Panc1 (cell line): ENCODE data around the gene OR13A1. TPM values are rescaled to one million over a fixed set of nuclear protein-coding genes. Genes with fewer than 3 reads are reported as not detected.
"Not testable (repeated sequence)": the region's sequence is repeated elsewhere in the genome, so short reads cannot be mapped to it uniquely, and the experiment has no call there.

Experiments
- ATAC-seq: fragments of 200-7000 bp; cut with Tn5 transposase; 2 replicates; pipeline ENCODE4 v1.9.1; 2020; ENCODE audit warnings: mild to moderate bottlenecking, moderate library complexity
- BruUV-seq: library from RNA; stranded (reverse); fragments of 400-500 nt; replicated peaks from 2 replicates; lab custom pipeline; 2021; lab: Mats Ljungman, UMichigan
- CTCF ChIA-PET: fragments of 300-600 bp; sonication (Branson Sonifier 250); formaldehyde crosslinking; loops from one replicate; lab custom pipeline; 2022; ENCODE audit warnings: antibody characterized with exemption; lab: Charles Lee
- POLR2A ChIA-PET: fragments of 300-600 bp; sonication (Branson Sonifier 250); formaldehyde crosslinking; loops from one replicate; lab custom pipeline; 2022; ENCODE audit warnings: antibody characterized with exemption; lab: Charles Lee
- DNase-seq: peaks from one replicate; pipeline ENCODE4 v3.0.0-alpha.2; 2010; ENCODE audit warnings: low read depth, low spot score
- H3K27ac ChIP-seq: 2 replicates; pipeline ENCODE4 v1.5.1; 2011; ENCODE audit warnings: mild to moderate bottlenecking, low read length, inconsistent platforms
- H3K27me3 ChIP-seq: fragments of 200-500 bp; sonication (Bioruptor generic); 2 replicates; pipeline ENCODE4 v1.6.0; 2014; ENCODE audit warnings: low read length, inconsistent platforms; ENCODE audit not compliant: control insufficient read depth, insufficient read depth
- H3K36me3 ChIP-seq: fragments of 200-500 bp; sonication (Bioruptor generic); 2 replicates; pipeline ENCODE4 v1.5.1; 2014; ENCODE audit warnings: inconsistent platforms, mild to moderate bottlenecking, low read length, moderate library complexity; ENCODE audit not compliant: control insufficient read depth, insufficient read depth
- H3K4me1 ChIP-seq: 2 replicates; pipeline ENCODE4 v1.5.1; 2011; ENCODE audit warnings: inconsistent platforms, mild to moderate bottlenecking, low read length, moderate library complexity; ENCODE audit not compliant: control insufficient read depth, insufficient read depth
- H3K4me3 ChIP-seq, 2 experiments: 2 replicates each; pipeline ENCODE4 v1.5.1; 2011 to 2012; ENCODE audit warnings: low read depth in 2 of 2, low read length in 2 of 2, mild to moderate bottlenecking in 2 of 2, inconsistent platforms in 1 of 2, moderate library complexity in 1 of 2
- H3K9me3 ChIP-seq: fragments of 200-500 bp; sonication (Bioruptor generic); 2 replicates; pipeline ENCODE4 v1.5.1; 2014; ENCODE audit warnings: low read depth, mild to moderate bottlenecking, inconsistent platforms, low read length, moderate library complexity; ENCODE audit not compliant: control insufficient read depth, insufficient read depth
- POLR2AphosphoS5 ChIP-seq: IDR thresholded peaks from 2 replicates; pipeline ENCODE4 v1.6.1; 2012; ENCODE audit warnings: mild to moderate bottlenecking, low read depth, low read length, moderate library complexity
- SIN3A ChIP-seq: IDR thresholded peaks from 2 replicates; pipeline ENCODE4 v1.6.1; 2012; ENCODE audit warnings: low read depth, mild to moderate bottlenecking, low read length, moderate library complexity, borderline replicate concordance; ENCODE audit not compliant: insufficient read depth
- TCF7L2 ChIP-seq: IDR thresholded peaks from 2 replicates; pipeline ENCODE4 v1.6.1; 2011; ENCODE audit warnings: mild to moderate bottlenecking, low read depth, low read length, inconsistent platforms
- in situ Hi-C: cut with HindIII; loops from 2 replicates; pipeline ENCODE4 v1.10.0; 2016; ENCODE audit warnings: low sequenced_read_pairs, low pct_unique_long_range_greater_than_20kb
- intact Hi-C: fragments of 100-400 bp; cut with micrococcal nuclease; formaldehyde crosslinking; loops from one replicate; pipeline ENCODE4 v1.10.0; 2022; ENCODE audit not compliant: unreplicated experiment
- total RNA-seq: library from RNA; stranded (reverse); gene quantifications from one replicate; pipeline ENCODE4 v1.2.1, GENCODE V29; 2021; ENCODE audit not compliant: unreplicated experiment
- TF ChIP-seq, protein P1 (sequence below), 2 experiments: IDR thresholded peaks; 2 replicates each; pipeline ENCODE4 v1.6.1; 2011 to 2012; ENCODE audit warnings: low read depth in 2 of 2, control low read depth in 1 of 2, low read length in 1 of 2, mild to moderate bottlenecking in 1 of 2, moderate library complexity in 1 of 2; ENCODE audit not compliant: insufficient read depth in 1 of 2
- TF ChIP-seq, protein P2 (sequence below): fragments of 450-650 bp; IDR thresholded peaks from 2 replicates; pipeline ENCODE4 v1.5.1; 2017; ENCODE audit warnings: mild to moderate bottlenecking

OR13A1 gene
- total RNA-seq, 1 experiment from 2014 or later, result not detected

DNA sequence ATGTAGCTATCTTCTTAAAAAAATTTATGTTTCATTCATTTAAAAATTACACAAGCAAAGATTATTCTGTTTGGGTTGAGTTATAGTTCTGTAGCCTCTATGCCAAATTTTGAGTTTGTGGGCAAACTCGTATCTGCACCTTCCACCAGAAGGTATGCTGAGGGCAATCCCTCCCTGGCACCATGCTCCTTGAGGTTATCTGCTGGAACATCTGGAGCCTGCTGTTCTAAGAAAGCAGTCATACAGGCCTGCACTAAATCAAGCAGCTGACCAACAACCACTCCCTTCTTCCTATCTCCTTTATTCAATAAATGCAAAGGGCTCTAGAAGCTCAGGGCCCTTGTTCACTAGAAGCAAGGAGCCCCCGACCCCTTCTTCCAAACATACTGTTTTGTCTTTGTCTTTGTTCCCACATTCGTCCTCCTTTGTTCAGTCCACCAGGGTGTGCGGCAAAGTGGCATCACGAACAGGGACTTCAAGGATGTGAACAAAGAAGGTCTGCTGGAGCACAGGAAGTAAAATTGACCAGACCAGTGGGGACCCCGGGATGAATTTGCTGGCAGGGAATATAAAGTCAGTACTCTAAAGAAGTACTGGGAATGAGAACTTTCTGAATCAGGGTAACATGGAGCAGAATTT, 36.4 kb downstream of the OR13A1 start:
- H3K4me3 ChIP-seq, result no peak overlapping the region
- CTCF ChIA-PET, result no interaction called here
- no TSS peak for BruUV-seq
- no peak for TF ChIP-seq POLR2AphosphoS5
- TF ChIP-seq TCF7L2, result no peak
- TF ChIP-seq, protein P1, sequence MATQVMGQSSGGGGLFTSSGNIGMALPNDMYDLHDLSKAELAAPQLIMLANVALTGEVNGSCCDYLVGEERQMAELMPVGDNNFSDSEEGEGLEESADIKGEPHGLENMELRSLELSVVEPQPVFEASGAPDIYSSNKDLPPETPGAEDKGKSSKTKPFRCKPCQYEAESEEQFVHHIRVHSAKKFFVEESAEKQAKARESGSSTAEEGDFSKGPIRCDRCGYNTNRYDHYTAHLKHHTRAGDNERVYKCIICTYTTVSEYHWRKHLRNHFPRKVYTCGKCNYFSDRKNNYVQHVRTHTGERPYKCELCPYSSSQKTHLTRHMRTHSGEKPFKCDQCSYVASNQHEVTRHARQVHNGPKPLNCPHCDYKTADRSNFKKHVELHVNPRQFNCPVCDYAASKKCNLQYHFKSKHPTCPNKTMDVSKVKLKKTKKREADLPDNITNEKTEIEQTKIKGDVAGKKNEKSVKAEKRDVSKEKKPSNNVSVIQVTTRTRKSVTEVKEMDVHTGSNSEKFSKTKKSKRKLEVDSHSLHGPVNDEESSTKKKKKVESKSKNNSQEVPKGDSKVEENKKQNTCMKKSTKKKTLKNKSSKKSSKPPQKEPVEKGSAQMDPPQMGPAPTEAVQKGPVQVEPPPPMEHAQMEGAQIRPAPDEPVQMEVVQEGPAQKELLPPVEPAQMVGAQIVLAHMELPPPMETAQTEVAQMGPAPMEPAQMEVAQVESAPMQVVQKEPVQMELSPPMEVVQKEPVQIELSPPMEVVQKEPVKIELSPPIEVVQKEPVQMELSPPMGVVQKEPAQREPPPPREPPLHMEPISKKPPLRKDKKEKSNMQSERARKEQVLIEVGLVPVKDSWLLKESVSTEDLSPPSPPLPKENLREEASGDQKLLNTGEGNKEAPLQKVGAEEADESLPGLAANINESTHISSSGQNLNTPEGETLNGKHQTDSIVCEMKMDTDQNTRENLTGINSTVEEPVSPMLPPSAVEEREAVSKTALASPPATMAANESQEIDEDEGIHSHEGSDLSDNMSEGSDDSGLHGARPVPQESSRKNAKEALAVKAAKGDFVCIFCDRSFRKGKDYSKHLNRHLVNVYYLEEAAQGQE (IDR thresholded peaks at IDR 0.05; ENCODE audit: insufficient read depth in 1 of 2, low read depth in 2 of 2, low read length in 1 of 2), result no peak
- TF ChIP-seq SIN3A, result no peak
- TF ChIP-seq, protein P2, sequence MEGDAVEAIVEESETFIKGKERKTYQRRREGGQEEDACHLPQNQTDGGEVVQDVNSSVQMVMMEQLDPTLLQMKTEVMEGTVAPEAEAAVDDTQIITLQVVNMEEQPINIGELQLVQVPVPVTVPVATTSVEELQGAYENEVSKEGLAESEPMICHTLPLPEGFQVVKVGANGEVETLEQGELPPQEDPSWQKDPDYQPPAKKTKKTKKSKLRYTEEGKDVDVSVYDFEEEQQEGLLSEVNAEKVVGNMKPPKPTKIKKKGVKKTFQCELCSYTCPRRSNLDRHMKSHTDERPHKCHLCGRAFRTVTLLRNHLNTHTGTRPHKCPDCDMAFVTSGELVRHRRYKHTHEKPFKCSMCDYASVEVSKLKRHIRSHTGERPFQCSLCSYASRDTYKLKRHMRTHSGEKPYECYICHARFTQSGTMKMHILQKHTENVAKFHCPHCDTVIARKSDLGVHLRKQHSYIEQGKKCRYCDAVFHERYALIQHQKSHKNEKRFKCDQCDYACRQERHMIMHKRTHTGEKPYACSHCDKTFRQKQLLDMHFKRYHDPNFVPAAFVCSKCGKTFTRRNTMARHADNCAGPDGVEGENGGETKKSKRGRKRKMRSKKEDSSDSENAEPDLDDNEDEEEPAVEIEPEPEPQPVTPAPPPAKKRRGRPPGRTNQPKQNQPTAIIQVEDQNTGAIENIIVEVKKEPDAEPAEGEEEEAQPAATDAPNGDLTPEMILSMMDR, result no peak
- H3K4me1 ChIP-seq, result no peaks in the 10 kb centered on the region
- DNase-seq (no peak), ATAC-seq (no peak)
- POLR2A ChIA-PET, result no interaction called here
- H3K27ac ChIP-seq, result no peak overlapping the region
- no peaks in the 10 kb centered on the region for H3K9me3 ChIP-seq
- no peaks in the 10 kb centered on the region for H3K36me3 ChIP-seq
- intact Hi-C loops (no loop called here), in situ Hi-C loops (no loop called here)
- H3K27me3 ChIP-seq, result peaks cover 30% of the 10 kb centered on the region

DNA sequence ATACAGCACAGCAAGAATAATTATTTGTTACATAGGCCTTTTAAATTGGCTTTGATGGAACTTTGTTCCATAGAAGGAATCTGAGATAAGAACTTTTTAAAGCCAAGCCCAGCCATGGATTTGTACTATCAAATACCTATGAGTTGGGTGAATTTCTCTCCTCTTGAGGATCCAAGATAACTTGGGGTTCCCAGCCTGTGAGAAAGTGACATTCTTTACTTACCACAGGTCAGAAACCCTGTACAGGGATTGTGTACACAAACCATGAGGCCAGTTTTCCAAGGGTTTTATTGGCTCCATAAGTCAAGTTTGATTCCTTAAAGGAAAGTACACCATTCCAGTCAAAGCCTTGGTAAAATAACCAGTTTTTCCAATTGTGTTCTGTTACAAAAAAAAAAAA, 39.3 kb downstream of the OR13A1 start:
- H3K9me3 ChIP-seq, CTCF ChIA-PET, H3K4me1 ChIP-seq, ATAC-seq, POLR2A ChIA-PET, H3K27ac ChIP-seq, in situ Hi-C loops, DNase-seq, H3K36me3 ChIP-seq, H3K4me3 ChIP-seq, intact Hi-C loops, BruUV-seq: not testable (repeated sequence)
- H3K27me3 ChIP-seq, result peaks cover 20% of the 10 kb centered on the region

DNA sequence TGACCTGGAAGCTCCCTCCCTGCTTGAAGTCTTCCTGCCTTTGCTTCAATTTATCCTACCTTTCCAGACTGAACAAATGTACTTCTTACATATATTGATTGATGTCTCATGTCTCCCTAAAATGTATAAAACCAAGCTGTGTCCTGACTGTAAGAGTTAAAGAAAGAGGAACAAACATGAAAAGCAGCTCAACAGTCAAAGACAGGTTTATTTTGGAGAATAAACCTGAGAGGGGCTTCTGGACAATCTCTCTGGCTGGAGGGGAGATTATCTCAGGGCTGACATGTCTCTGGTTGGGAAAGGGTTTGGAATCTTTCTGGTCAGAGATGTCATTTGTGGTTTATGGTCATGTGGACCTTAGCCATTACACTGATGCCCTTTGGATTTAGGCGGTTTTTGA, 41.0 kb downstream of the OR13A1 start:
- no peaks in the 10 kb centered on the region for H3K4me1 ChIP-seq
- intact Hi-C loops, result no loop called here
- DNase-seq, result no peak
- H3K9me3 ChIP-seq, result no peaks in the 10 kb centered on the region
- H3K27ac ChIP-seq, result no peak overlapping the region
- peaks cover 4% of the 10 kb centered on the region for H3K27me3 ChIP-seq
- H3K36me3 ChIP-seq, result no peaks in the 10 kb centered on the region
- no TSS peak for BruUV-seq
- no peak for ATAC-seq
- no peak for TF ChIP-seq TCF7L2
- no peak for TF ChIP-seq SIN3A
- TF ChIP-seq, protein P1 (IDR thresholded peaks at IDR 0.05; ENCODE audit: insufficient read depth in 1 of 2, low read depth in 2 of 2, low read length in 1 of 2), result no peak
- TF ChIP-seq POLR2AphosphoS5, result no peak
- TF ChIP-seq, protein P2, result no peak
- POLR2A ChIA-PET, result no interaction called here
- H3K4me3 ChIP-seq, result no peak overlapping the region
- CTCF ChIA-PET, result no interaction called here
- in situ Hi-C loops, result no loop called here
